NCI-H524 (cell line): ENCODE results near the gene MAG.

Source experiments
- DNase-seq, 2 experiments: peaks; one replicate each; lab custom pipeline; 2025; lab: John Stamatoyannopoulos, UW

The MAG gene

DNA sequence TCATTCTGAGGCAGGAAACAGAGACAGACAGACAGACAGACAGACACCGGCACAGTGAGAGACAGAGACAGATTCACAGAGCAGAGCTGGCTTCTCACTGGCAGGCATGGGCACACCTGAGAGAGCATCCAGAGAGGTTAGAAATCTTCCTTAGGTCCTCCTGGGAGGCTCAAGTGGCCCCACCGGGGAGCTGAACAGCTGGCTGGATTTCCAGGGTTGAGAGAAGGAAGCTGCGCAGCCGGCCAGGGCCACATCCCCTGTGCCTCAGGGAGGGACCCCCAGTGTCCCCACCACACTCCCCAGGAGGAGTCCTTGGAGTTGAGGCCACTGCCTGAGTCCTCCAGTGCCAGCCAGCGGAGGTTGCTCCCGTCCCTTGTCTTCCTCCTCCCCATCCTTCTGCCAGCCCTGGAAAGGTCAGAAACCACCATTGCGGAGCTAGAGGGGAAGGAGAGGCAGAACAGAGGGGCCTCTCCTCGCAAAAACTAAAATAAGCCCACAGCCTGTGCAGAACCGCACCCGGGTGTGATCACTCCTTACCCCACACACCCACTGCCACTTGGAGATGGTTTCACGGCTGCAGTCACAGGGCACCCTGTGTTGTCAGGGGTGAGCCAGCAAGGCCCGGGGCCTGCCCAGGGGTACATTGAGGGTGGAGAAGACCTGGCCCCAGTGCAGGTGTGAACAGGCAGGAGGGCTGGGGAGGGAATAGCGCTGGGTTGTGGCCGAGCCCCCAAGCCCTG, 70.5 kb downstream of the MAG start:
- DNase-seq = no peak

DNA sequence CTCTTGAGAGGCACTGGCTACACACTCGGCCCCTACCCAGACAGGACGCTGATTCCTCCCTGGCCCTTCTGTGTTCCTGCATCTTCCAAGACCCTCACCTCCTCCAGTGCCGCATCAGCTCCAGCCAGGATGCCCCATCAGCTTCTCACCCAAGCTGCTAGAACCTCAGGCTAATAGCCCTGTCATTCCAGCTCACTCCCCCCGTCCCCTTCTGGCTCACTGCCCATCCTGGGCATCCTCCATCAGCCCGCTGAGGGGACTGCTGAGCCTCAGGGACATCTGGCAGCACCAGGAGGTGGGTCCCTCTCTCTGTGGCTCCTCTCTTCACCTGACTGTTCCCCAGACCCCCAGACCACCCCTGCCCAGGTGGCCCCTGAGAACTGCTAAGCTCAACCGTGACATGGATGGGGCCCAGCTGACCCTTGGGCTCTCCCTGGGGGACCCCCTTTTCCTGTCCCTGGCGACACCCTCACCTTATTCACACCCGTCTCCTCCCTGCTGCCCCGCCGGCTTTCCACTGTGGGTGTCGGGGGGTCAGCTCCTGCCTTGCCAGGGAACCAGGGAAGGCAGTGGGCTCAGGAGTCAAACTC, 71.1 kb downstream of the MAG start:
- no peak for DNase-seq
